GM21619 (cell line): Measurements from ENCODE around the gene TBX6.

Experiments used
- ATAC-seq: cut with Tn5 transposase; IDR thresholded peaks from one replicate; pipeline ENCODE4 v1.9.1; 2021; ENCODE audit not compliant: unreplicated experiment

Gene TBX6

DNA sequence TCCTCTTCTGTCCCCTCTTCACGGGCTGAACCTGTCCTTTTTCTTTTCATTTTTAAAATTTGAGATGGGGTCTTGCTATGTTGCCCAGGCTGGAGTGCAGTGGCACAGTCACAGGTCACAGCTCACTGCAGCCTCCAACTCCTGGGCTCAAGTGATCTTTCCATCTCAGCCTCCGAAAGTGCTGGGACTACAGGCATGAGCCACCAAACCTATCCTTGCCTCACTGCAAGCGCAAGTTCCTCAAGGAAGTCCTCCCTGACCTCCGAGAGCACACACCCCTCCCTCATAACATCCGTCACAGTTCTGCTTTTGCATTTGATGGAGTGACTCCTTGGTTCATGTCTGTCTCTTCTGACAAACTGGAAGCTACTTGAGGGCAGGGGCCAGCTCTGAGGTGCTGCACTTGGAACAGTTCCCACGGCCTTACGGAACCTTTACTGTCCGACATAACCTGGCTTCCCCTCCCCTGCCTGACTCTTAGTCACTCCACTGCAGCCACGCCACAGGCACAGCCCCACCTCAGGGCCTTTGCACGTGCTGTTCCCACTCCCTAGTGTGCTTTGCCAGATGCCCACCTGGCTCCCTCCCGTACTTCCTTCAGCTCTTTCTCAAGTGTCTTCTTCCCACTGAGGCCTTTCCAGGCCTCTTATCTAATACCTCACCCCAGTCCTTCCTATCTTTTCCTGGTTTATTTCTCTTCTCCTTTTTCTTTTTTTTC, 4.4 kb downstream of the TBX6 start:
- ATAC-seq, result no peak

DNA sequence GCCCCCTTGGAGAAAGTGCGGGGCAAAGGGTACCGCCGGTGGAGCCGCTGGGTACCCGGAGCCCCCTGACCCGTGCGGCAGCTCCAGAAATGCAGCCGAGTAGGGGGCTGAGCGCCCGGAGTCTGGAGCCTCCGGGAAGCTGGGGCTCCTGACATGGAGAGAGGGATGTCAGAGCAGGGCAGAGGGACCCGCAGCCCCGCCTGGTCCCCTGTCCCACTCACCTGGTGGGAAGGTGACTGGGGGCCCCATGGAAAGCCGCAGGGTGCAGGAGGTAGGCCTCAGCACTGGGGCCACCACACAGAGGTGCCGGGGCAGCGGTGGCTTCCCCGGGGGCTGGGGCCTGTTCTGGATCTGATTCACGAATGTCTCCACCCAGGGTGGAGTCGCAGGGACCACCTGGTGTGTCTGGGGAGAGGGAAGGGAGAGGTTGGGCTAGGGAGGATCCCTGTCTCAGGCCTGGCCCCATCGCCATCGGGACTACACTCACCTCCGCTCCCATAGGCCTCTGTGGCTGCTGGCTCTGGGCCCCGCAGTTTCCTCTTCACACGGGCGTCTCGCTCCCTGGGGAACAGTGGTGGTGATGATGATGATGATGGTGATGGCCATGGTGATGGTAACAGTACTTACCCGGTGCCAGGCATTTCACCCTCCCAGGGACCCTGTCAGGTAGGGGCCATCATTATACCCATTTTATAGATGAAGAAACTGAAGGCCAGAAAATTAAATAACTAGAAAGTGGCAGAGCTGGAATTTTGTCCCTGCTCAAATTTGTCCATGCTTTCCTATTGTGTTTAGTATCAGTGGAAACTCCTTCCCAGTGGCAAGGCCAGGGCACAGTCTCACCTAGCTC, 5.2 kb downstream of the TBX6 start:
- ATAC-seq, result no peak

DNA sequence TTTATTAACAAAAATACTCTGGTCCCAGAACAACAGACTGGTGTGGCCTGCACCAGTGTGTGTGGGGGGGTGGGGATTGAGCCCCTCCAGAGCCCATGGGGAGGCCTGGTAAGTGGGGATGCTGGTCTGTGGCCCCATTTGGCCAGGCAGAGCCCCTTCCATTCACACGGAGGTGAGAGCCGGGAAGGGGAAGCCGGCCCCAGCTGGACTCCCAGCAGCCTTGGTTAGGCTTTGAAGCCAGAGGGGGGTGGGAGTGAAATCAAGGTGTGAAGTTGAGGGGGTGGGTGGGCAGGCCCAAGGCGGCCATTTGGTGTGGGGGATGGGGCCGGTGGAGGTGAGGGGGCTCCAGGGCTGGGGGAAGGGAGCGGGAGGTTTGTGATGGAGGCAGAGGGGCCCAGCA, 5.9 kb downstream of the TBX6 start:
- no peak for ATAC-seq

DNA sequence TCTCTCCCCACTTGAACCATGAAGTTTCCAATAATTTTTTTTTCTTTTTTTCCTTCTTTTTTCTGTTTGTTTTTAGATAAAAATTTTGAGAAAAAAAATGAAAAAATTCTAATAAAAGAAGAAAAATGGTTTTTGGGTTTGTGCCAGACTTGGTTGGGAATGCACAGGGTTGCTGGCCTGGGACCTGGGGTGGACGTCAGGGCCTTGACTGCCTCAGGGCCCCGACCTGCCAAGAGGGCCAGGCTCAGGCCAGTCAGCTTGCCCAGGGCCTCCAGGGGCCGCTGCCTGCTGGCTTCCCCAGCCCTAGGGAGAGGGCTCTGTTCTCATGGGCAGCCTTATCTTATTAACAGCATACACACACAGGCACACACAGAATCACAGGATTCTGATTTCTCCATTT, 6.5 kb downstream of the TBX6 start:
- no peak for ATAC-seq

DNA sequence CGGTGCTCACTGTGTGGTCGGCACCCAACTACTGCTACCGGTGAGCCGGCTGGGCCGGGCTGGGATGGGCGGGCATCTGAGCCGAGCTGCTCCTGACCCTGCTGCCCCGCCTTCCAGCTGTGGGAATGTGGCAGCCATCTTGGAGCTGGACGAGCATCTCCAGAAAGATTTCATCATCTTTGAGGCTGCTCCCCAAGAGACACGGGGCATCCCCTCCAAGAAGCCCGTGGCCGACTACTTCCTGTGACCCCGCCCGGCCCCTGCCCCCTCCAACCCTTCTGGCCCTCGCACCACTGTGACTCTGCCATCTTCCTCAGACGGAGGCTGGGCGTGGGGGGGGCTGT, 6.9 kb downstream of the TBX6 start:
- no peak for ATAC-seq

DNA sequence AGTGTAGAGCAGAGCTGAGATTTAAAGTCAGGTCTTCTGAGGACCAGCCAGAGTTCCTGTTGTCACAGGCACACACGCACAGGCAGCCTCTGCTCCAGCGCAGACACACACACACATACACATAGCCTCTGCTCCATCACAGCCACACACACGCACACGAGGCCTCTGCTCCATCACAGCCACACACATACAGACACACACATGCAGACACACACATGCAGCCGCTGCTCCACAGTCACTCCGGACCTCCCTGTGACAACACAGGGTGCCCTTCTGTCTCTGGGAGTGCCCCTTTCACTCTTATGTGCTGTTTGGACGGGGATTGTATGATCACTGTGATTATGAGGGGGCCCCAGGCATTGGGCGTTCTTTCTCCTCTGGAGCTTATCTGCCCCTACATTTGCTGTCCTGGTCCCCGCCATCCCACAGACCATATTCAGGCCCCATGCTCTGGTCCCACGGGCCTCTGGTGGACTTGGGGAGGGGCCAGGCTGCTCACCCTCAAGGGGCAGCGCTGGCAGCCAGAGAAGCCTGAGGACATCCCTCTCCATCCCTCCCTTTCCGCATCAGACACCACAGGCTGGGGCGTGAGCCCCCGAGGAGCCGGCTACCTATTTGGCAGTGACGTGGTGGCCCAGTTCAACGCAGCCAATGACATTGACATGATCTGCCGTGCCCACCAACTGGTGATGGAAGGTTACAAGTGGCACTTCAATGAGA, 7.5 kb downstream of the TBX6 start:
- ATAC-seq, result no peak

DNA sequence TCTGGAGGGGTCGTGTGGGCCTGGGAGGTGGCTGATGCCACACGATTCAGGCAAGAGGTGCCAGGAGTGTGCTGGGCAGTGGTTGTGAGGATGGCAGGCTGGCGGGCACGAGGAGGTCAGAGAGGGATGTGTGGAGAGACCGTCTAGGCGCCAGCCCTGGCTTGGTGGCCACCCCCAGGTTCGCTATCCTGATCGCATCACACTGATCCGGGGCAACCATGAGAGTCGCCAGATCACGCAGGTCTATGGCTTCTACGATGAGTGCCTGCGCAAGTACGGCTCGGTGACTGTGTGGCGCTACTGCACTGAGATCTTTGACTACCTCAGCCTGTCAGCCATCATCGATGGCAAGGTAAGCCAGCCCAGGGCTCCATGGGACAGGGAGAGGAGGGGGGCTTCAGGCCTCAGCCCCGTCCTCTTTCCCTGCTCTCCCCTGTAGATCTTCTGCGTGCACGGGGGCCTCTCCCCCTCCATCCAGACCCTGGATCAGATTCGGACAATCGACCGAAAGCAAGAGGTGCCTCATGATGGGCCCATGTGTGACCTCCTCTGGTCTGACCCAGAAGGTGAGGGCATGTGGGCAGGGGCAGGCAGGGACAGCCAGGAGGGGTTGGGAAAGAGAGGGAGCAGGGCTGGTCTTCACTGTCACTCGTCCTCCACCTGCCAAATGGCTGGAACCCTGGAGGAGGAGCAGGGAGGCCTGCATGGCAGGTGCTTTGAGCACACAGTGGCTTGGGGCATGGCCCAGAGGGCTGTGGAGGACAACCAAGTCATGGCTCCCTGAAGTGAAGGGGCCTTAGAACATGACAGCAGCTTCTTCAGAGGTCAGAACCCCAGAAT, 8.3 kb downstream of the TBX6 start:
- no peak for ATAC-seq

DNA sequence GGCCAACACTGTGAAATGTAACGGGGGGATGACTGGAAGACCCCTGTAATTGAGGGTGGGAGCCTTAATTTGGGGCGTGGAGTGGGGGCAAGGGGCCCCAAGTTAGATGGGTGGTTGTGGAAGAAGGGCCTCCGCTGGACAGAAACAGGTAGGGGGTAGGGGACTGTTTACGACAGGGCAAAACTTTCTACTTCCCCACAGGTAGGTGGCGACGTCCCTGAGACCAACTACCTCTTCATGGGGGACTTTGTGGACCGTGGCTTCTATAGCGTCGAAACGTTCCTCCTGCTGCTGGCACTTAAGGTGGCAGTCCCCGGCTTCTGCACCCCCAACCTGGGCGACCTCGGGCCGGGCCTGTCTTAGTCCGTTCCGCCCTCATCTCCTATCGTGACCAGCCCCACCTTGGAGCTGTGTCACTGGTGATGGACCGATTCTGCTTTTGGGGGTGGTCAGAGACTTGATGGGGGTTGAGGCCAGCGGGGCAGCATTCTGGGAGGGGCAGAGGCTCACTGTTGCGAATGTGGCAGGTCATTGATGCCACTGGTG, 9.1 kb downstream of the TBX6 start:
- no peak for ATAC-seq

DNA sequence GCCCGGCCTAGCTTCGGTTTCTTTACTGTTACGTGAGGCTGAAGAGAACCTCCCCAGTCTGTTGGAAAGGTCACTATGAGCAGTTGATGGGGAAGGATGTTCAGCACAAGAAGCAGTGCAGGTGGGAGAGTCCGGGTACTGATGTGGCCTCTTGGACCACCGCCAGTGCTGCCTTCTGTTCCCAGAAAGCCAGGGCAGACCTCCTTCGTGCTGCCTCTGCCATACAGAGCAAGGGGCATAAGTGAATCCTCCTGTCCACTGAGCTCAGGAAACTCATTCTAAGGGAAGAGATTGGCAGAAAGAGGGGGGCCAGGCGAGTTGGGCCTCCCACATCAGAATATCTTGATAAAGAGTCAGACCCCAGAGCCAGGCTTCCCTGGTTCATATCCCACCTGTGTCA, 12.2 kb downstream of the TBX6 start:
- ATAC-seq, result no peak

DNA sequence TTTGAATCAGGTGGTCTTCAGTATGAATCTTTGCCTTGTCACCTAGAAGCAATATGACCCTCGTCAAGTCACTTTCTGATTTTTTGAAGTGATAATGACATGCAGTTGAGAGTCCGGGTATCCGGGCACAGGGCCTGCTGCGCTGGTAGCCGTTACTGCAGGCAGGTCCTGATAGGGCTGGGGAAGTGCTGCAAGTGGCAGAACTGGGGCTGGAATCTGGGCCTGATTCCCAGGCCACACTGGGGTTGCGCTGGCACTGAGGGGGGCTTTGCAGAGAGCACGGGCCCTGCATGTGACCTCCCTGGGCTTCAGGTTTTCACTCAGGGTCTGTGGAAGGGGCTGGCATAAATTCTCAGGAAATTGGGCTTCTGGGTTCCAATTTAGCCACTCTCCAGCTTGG, 13.0 kb downstream of the TBX6 start:
- no peak for ATAC-seq

DNA sequence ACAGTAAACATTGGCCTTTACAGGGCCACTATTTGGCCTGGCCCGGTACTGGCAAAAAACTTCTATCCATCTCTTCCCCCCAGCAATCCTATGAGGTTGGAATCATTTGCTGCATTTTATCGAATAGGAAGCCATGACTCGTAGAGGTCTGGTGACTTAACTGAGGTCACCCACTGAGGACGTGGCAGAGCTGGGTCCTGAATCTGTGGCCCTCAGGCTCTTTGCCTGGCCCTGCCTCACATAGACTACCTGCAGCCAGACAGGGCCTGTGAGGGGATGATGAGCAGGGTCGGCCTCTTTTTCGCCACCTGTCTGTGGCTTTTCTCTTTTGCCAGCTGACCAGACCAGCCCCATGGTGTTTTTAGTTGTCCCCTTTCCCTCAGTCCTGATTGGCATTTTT, 14.1 kb downstream of the TBX6 start:
- ATAC-seq, result no peak

DNA sequence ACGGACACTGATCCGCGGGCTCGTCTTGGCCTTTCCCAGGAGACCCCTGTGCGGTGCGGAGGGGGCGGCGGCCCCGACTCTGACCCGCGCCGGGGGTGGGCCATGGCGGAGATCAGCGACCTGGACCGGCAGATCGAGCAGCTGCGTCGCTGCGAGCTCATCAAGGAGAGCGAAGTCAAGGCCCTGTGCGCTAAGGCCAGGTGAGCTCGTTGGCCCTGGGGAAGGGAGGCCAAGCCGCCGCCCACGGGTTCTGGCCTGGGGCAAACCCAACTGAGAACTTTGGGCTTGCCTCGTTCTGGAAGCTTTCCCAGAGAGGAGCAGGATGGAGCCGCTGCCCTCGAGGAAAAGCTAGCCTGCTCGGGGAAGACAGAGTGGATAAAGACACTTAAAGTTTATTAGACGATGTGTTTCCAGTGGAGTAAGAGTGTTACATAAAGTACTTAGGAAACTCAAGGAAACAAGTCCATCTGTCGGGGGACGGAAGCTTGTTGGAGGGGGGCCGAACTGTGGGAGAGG, 15.4 kb downstream of the TBX6 start:
- ATAC-seq, result peak; percentile 33

DNA sequence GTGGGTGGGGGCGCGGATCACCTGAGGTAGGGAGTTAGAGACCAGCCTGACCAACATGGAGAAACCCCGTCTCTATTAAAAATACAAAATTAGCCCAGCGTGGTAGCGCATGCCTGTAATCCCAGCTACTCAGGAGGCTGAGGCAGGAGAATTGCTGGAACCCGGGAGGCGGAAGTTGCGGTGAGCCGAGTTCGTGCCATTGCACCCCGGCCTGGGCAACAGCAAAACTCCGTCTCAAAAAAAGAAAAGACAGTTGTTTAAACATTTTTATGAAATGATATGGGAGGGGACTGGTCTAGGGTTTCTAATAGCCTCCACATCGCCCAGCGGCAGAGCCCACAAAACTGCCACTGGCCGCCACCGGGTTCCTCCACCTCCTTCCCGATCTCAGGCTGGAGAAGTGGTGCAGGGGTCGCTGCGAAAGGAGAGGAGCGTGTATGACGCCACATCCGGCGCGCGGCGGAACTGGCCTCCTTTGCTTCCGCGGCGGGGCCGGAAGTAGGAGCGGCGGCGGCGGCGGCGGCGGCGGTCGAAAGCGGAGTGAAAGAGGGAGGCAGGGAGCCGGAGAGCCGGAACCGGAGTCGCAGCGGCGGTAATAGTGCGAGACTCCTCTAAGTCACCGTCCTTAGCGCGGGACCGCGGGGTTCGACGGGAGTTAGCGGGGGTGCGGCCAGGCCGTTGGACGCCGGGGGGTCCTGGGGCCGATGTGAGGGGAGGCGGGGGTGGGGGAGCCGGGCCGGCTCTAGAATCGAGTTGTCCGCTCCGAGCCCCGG, 16.0 kb downstream of the TBX6 start, which contains the start of gene PPP4C:
Gene PPP4C, plus strand, starts transcription at position 492 of the 773 bp plus-strand sequence. CDS start 384 bp downstream, outside the sequence.
- ATAC-seq, result peak; percentile 76

DNA sequence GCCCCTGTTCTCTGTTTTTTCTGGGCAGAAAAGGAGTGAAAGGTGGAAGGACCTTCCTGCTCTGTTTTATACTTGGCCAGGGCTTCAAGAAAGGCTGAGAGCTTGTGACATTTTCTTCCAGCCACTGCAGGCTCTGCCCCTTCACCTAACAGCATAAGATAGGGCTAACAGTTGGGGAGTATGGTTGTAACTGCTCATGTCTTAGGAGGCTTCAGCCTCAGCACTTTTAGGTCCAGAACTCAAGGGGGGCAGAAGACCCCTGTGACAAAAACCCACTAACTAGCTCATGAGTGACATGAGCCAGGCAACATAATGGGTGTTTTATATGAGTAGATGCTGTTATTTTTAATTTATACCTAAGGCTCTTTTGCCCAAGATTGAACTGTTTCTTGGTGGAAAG, 21.2 kb downstream of the TBX6 start:
- no peak for ATAC-seq

DNA sequence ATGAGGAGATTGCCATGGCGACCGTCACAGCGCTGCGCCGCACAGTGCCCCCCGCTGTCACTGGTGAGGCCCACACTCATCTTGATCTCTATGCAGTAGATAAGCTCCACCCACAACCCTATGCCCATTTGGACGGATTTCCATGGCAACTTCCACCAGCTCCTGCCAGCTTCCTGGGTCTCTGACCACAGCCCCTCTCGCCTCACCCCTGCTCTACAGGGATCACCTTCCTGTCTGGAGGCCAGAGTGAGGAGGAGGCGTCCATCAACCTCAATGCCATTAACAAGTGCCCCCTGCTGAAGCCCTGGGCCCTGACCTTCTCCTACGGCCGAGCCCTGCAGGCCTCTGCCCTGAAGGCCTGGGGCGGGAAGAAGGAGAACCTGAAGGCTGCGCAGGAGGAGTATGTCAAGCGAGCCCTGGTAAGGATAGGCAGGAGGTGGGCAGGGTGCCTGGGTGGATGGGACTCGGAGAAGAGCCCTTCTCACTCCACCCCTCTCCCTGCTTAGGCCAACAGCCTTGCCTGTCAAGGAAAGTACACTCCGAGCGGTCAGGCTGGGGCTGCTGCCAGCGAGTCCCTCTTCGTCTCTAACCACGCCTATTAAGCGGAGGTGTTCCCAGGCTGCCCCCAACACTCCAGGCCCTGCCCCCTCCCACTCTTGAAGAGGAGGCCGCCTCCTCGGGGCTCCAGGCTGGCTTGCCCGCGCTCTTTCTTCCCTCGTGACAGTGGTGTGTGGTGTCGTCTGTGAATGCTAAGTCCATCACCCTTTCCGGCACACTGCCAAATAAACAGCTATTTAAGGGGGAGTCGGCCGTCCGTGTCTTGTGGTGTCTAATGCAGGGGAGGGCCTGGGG, 21.9 kb downstream of the TBX6 start:
- no peak for ATAC-seq

DNA sequence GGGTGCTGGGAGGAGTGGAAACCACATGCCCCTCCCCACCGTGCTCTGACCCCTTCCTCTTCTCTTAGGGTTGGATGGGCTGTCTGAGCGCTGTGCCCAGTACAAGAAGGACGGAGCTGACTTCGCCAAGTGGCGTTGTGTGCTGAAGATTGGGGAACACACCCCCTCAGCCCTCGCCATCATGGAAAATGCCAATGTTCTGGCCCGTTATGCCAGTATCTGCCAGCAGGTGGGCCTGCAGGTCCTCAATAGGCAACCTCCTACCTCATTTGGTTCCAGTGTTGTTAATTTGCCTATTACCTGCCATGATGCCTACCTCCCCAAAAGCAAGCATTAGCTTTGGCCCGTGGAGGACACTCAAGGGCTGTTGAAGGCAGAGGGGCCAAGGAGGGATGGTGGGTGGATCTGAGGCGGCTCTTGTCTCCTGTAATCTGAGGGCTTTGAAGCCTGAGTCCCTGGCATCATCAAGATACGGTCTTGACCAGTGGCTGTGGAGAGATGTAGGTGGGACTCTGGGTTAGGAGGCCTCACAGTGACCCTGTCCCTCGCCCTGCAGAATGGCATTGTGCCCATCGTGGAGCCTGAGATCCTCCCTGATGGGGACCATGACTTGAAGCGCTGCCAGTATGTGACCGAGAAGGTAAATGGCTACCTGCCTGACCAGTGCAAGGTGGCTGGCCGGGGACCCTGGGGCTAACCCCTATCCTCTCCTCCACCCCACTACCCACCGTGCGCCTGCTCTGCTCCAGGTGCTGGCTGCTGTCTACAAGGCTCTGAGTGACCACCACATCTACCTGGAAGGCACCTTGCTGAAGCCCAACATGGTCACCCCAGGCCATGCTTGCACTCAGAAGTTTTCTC, 22.7 kb downstream of the TBX6 start:
- no peak for ATAC-seq

DNA sequence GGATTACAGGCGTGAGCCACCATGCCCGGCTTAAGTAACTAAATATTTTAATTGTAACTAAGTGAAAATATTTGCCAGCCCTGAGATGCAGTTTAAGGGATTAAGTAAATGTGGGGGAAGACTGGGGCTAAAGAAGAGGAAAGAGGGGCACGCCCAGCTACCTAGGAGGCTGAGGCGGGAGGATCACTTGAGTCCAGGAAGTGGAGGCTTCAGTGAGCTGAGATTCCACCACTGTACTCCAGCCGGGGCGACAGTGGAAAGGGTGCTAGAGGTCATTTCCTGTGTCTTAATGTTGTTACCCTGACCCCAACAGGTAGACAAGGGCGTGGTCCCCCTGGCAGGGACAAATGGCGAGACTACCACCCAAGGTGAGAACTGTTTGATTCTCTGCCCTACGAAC, 23.4 kb downstream of the TBX6 start:
- no peak for ATAC-seq

DNA sequence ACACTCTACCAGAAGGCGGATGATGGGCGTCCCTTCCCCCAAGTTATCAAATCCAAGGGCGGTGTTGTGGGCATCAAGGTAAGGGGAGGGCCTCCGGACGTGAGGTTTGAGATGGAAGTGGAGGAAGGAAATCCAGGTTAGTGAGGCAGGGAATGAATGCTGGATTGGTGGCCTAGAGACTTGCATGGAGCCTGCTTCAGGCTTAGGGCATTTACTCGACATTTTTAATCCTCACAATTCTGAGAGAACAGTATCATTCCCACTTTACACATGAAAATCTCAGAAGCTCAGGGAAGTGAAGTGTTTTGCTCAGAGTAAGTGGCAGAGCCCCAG, 24.2 kb downstream of the TBX6 start:
- ATAC-seq, result no peak
